Natural killer cell (primary cell): ENCODE measurements around the gene DDAH1. TPM values are rescaled to one million over a fixed set of nuclear protein-coding genes. Genes with fewer than 3 reads are reported as not detected.

ENCODE experiments used
- ATAC-seq, 3 donors: fragments of 150-1000 bp in 2 of 3; fragments of 200-7000 bp in 1 of 3; cut with Tn5 transposase; 1 replicate in 1 of 3; 2 replicates in 2 of 3; pipeline ENCODE4 v1.10.0; 2021; ENCODE audit warnings: mild to moderate bottlenecking in 2 of 3, moderate library complexity in 2 of 3
- DNase-seq, 2 donors: peaks; one replicate each; pipeline versions ENCODE4 v3.0.0 to v3.0.0-alpha.2; 2013 to 2021; ENCODE audit warnings: mixed read lengths in 1 of 2
- H3K27ac ChIP-seq: one replicate; pipeline ENCODE4 v1.5.1; 2013; ENCODE audit warnings: mild to moderate bottlenecking, low read length
- H3K27me3 ChIP-seq: one replicate; pipeline ENCODE4 v1.6.1; 2013; ENCODE audit warnings: low read length; ENCODE audit not compliant: control insufficient read depth, insufficient read depth
- H3K36me3 ChIP-seq: one replicate; pipeline ENCODE4 v1.6.1; 2013; ENCODE audit warnings: low read length; ENCODE audit not compliant: control insufficient read depth, insufficient read depth
- H3K4me1 ChIP-seq: one replicate; pipeline ENCODE4 v1.6.1; 2013; ENCODE audit warnings: low read length; ENCODE audit not compliant: control insufficient read depth, insufficient read depth
- H3K4me3 ChIP-seq: one replicate; pipeline ENCODE4 v1.5.1; 2013; ENCODE audit warnings: low read length
- H3K9me3 ChIP-seq: one replicate; pipeline ENCODE4 v1.6.1; 2013; ENCODE audit warnings: low read length; ENCODE audit not compliant: control insufficient read depth, insufficient read depth
- H3K27ac Mint-ChIP-seq, 2 donors: one replicate each; pipeline ENCODE4 v1.8.0; 2022; ENCODE audit warnings: mild to moderate bottlenecking in 2 of 2, mixed read lengths in 2 of 2, moderate library complexity in 1 of 2
- H3K27me3 Mint-ChIP-seq, 2 donors: one replicate each; pipeline ENCODE4 v1.8.0; 2022; ENCODE audit warnings: low read depth in 2 of 2, mixed read lengths in 2 of 2
- H3K36me3 Mint-ChIP-seq: one replicate; pipeline ENCODE4 v1.8.0; 2022; ENCODE audit warnings: mixed read lengths
- H3K4me1 Mint-ChIP-seq, 2 donors: one replicate each; pipeline ENCODE4 v1.8.0; 2022; ENCODE audit warnings: mixed read lengths in 2 of 2
- H3K4me3 Mint-ChIP-seq: one replicate; pipeline ENCODE4 v1.8.0; 2022; ENCODE audit warnings: mild to moderate bottlenecking, moderate library complexity, mixed read lengths
- H3K9me3 Mint-ChIP-seq, 2 donors: one replicate each; pipeline ENCODE4 v1.8.0; 2022; ENCODE audit warnings: mixed read lengths in 2 of 2
- CTCF ChIP-seq: fragments of 200-600 bp; IDR thresholded peaks from one replicate; pipeline ENCODE4 v1.8.0; 2022; ENCODE audit warnings: antibody characterized with exemption
- WGBS: methylation state at CpG from one replicate; pipeline ENCODE4 v1.1.7; 2013; ENCODE audit warnings: missing lambda C conversion rate; ENCODE audit not compliant: insufficient coverage; 5-methylcytosine and 5-hydroxymethylcytosine counted together
- intact Hi-C: fragments of 100-400 bp; cut with micrococcal nuclease; formaldehyde crosslinking; loops from one replicate; pipeline ENCODE4 v1.14.2; 2022
- total RNA-seq, 4 donors: library from RNA; stranded (reverse); fragments of 120-200 nt in 1 of 4; gene quantifications; one replicate each; pipeline versions ENCODE4 v1.2.3 to v1.2.4, GENCODE V29; 2013 to 2022

Gene DDAH1
- total RNA-seq, 3 donors from 2014 or later (not counting 1 experiment from before 2014, with no cell fraction given): 0.07 to 0.20 TPM; not detected in 1

DNA sequence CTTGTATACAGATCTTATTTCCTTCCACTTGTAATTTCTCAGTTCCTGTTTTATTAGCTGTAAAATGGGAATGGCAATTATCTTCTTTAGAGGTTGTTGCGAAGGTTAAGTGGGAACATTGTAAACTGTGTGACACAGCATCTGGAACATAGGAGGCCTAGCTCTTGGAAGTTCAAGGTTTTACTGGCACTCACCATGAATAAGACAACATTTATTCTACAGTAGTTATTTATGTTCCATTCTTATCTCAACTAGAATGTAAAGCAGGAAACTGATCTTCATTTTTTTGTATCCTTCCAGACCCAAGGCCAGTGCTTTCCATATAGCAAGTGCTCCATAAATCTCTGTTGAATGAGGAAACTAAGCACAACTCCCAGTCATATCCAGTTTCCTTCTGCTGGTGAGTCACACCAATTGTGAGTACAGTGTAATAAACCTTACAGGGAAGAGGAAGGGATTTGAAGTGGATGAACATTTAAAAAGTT, 189.9 kb downstream of the DDAH1 start:
- intact Hi-C loops: loop anchor here (10.0 kb wide), 1 partner anchor 1640 kb away; the partner anchor contains the start of genes HS2ST1 and SELENOF
- Mint-ChIP-seq H3K4me3 (peak overlapping the region; percentile 86), H3K36me3 (no peaks in the 10 kb centered on the region), H3K9me3 (no peaks in the 10 kb centered on the region), H3K27me3 (peaks cover 4 to 5% of the 10 kb centered on the region in 2 donors), H3K4me1 (peaks cover 42 to 43% of the 10 kb centered on the region in 2 donors), H3K27ac (peak overlapping the region; percentile 88 to 90)
- Histone ChIP-seq H3K9me3 (no peaks in the 10 kb centered on the region), H3K4me3 (peak overlapping the region; percentile 63), H3K27ac (peak overlapping the region; percentile 89), H3K27me3 (no peaks in the 10 kb centered on the region), H3K36me3 (peaks cover 16% of the 10 kb centered on the region), H3K4me1 (peaks cover 9% of the 10 kb centered on the region)
- no peak for TF ChIP-seq CTCF
- ATAC-seq (no peak), DNase-seq (no peak)
- WGBS: 71% methylated on average over 1 of the region's 1 CpG

DNA sequence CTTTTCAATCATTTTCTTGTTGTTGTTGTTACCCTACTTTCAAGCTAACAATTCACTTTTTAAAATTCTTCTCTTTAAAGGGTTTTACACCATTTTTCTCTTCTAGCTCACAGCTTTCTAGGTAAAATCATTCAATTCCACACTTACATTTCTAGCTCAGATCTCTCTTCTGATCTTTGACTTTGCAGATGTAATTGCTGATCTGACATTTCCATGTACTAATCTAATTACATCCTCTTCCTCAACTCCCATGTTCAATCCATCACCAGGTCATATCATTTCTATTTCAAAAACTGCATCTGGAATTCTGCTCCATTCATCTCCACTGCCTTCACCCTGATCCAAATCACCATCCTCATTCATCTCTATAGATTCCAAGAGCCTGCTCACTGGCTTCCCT, 191.6 kb downstream of the DDAH1 start:
- Mint-ChIP-seq H3K4me3 (no peak overlapping the region), H3K36me3 (peaks cover 5% of the 10 kb centered on the region)
- H3K27me3 ChIP-seq: no peaks in the 10 kb centered on the region

GRCh38 chr1:85268801-85269585, 196.0 kb downstream of the DDAH1 start:
- Histone ChIP-seq H3K27ac (no peak overlapping the region), H3K9me3 (no peaks in the 10 kb centered on the region), H3K4me3 (no peak overlapping the region), H3K4me1 (no peaks in the 10 kb centered on the region), H3K36me3 (peaks cover 59% of the 10 kb centered on the region), H3K27me3 (no peaks in the 10 kb centered on the region)
- Mint-ChIP-seq H3K27me3 (no peaks in the 10 kb centered on the region), H3K36me3 (peaks cover 5% of the 10 kb centered on the region), H3K4me3 (no peak overlapping the region), H3K27ac (peak overlapping the region in 1 of 2 donors; percentile 28), H3K4me1 (peaks cover 27 to 29% of the 10 kb centered on the region in 2 donors), H3K9me3 (no peaks in the 10 kb centered on the region)
- intact Hi-C loops: no loop called here
- ATAC-seq (no peak), DNase-seq (no peak)
- 99% methylated on average over 5 of the region's 5 CpGs for WGBS
- no peak for TF ChIP-seq CTCF

More for the DNA sequence above, 191.6 kb downstream of the DDAH1 start:
- H3K27ac Mint-ChIP-seq: peak overlapping the region; percentile 22 to 90
- H3K4me1 Mint-ChIP-seq: peaks cover 49 to 52% of the 10 kb centered on the region in 2 donors
- intact Hi-C loops: loop anchor here (10.0 kb wide), 1 partner anchor 1641 kb away; the partner anchor contains the start of genes HS2ST1 and SELENOF
- H3K4me3 ChIP-seq: no peak overlapping the region
- H3K9me3 ChIP-seq: no peaks in the 10 kb centered on the region
- H3K27ac ChIP-seq: no peak overlapping the region
- peaks cover 9% of the 10 kb centered on the region for H3K4me1 ChIP-seq
- H3K27me3 Mint-ChIP-seq: no peaks in the 10 kb centered on the region
- no peaks in the 10 kb centered on the region for H3K9me3 Mint-ChIP-seq
- peaks cover 30% of the 10 kb centered on the region for H3K36me3 ChIP-seq
- DNase-seq (no peak), ATAC-seq (no peak)
- no peak for TF ChIP-seq CTCF

Other genes starting within 250 kb of the DDAH1 start
- gene C1orf52, start 205.5 kb downstream of the DDAH1 start, total RNA-seq: 10 to 100 TPM; 50.6 to 67.3 (median 58.9) TPM
- 10 to 100 TPM; 46.3 to 49.2 (median 48.7) TPM for gene BCL10, start 188.5 kb downstream of the DDAH1 start, total RNA-seq
- gene CCN1, start 115.6 kb upstream of the DDAH1 start, total RNA-seq: not detected
- 10 to 100 TPM; 14.4 to 17.3 (median 14.8) TPM for gene ZNHIT6, start 243.3 kb upstream of the DDAH1 start, total RNA-seq